Globus pallidus (tissue), 1 donor: ENCODE results near the gene RPN1.
"Not testable (repeated sequence)": the region's sequence is repeated elsewhere in the genome, so short reads cannot be mapped to it uniquely, and the experiment has no call there.

Experiments used
- DNase-seq: peaks from one replicate; pipeline ENCODE4 v3.0.0-alpha.2; 2015; ENCODE audit warnings: low spot score

The RPN1 gene

DNA sequence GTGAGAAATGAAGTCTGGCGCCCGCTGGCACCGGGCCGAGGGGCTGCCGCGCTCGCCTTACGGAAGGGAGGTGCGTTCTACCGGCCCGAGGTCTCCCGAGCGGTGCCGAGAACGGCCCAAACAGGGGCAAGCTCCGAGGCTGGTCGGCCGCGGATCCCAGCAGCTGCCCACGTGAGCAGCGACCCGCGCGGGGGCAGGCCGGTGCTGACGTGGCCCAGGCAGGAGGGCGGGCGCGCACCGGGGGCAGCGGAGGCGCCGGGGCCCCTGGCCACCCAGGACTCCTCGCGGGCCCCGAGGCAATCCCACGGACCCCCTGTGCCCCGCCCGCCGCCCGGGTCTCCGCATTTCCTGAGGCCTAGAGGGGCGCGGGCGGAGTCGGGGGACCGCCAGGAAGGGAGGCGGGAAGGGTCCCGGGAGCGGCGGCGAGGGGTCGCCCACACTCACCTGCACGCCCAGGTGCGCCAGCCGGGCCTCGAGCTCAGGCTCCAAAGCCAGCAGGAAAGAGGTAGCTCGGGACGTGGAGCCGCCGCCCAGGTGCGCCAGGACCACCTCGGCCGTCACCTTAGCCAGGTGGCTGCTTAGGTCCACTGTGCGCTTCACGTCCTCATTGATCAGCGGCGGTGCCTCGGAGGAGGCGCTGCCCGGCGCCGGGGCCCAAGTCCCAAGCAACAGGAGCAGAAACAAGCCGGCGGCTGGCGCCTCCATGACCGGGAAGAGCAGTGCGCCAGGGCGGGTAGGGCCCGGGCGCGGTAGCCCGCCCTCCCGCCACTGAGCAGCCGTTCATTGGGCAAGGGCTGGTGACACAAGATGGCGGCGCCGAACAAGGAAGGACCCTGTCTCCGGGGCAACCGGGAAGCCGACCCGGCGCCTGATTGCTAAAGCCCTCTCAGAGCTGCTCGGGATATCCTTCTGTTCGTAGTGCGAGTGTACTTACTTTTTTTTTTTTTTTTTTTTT, at the start of gene RPN1:
Gene RPN1, minus strand, starts transcription at position 723 of the 955 bp plus-strand sequence. Its CDS starts 18 bp downstream, at position 705.
- DNase-seq: peak; percentile 90

DNA sequence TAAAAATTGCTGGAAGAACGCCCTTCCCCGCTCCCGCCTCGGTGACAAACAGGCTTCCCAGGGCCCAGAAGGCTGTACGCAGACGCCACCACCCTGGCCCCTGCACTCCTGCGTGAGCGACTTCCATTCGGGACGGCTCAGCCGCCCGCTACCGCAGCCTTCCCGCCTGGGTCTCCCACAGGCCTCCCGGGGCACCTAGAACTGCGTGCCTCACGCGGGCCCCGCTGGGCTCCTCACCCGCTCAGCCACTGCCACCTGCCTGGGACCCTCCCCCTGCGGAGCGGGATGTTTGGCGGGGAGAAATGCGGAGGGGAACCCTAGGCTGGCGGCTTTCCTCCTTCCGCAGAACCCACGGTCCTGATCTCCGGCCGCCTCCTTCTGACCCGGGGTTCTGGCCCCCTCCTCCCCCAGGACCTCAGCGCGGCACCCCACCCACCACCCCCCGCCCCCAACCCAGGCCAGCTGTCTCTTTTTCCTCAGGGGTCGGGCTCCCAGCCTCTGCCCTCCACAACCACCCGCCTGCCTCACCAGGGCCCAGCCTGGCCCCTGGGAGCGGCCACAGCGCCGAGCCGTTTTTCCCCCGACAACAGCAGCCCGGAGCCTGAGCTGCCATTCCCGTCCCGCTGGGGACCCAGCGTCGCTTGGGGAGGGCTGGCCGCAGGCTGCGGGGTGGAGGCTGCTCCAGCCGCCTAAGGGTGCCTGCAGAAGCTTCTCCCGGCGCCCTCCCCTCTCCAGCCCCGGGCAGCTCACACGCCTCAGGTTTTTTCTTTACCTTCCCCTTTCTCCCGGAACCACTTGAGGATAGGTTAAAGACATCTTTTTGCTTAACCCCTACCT, 47.8 kb upstream of the RPN1 start:
- no peak for DNase-seq

DNA sequence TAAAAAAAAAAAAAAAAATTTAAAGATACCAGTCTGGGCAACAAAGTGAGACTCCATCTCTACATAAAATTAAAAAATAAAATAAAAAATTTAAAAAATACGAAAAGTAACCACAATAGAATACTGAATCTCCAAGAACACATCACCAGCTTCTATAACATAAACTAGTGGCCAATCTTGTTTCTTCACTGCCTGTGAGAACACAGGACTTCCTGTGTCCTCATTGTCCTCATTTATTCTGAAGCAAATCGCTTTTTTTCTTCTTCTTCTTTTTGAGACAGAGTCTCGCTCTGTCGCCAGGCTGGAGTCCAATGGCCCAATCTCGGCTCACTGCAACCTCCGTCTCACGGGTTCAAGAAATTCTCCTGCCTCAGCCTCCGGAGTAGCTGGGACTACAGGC, 46.7 kb upstream of the RPN1 start:
- DNase-seq: no peak

DNA sequence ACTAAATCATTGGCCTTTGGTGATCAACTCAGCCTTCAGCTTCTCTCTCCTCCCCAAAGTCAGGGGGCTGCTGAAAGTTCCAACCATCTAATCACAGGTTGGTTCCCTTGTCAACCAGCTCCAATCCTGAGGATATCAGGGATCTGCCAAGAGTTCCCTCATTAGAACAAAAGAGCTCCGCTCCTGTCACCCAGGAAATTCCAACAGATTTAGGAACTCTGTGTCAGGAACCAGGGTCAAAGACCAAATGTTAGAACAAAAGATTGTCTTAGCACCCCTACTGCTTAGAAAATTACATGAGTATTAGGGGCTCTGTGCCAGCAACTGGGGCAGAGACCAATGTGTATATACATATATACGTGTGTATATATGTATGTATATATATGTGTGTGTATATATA, 43.1 kb upstream of the RPN1 start:
- no peak for DNase-seq

DNA sequence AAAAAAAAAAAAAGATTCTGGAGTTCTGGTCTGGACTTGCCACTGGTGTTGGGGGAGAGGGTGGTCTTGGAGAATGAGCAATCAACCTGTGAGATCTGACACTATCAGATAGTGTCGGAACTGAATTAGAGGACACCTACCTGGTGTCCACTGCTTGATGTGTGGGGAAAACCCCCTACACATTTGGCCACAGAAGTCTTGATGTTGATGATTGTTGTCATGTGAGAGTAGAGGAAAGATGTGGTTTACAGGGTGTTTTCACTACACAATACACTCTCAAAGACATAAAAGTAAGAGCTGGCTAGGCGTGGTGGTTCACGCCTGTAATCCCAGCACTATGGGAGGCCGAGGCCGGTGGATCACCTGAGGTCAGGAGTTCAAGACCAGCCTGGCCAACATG, 38.4 kb upstream of the RPN1 start:
- no peak for DNase-seq

DNA sequence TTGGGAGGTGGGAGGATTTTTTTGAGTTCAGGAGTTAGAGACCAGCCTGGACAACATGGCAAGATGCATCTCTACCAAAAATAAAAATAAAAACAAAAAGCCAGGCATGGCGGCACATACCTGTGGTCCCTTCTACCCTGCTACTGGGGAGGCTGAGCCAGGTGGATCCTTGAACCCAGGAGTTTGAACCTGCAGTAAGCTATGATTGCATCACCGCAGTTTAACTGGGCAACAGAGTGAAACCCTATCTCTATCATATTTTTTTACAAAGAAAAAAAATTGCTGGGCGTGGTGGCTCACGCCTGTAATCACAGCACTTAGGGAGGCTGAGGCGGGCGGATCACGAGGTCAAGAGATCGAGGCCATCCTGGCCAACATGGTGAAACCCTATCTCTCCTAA, 35.8 kb upstream of the RPN1 start:
- no peak for DNase-seq

DNA sequence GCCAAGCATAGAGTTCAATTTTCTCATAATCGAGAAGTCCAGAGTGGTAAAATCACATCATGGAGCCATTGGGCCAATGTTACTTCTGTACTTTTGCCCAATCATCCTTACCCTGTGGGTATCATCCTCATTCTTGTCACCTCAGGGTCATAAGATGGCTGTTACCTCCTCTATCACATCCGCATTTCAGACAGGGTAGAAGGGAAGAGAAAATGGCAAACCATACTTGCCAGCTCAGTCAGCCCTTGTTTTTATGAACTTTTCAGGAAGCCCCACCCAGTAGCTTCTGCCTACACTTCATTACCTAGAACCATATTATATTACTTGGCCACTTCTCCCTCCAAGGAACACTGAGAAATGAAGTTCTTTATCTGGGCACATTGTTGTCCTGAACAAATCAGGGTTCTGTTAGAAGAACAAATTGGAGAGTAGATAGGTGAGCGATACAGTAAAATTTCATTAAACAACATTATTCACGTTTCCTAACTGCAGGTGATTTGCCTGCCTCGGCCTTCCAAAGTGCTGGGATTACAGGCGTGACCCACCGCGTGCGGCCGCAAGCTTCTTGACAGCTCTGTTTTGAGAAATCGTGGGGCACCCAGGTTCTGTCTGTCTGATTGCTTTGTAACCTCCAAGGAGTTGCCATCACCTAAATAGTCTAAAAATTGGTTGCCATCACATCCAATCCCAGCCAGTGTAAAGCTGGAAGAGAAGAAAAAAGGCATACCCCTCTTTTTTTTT, 34.5 kb upstream of the RPN1 start:
- no peak for DNase-seq

DNA sequence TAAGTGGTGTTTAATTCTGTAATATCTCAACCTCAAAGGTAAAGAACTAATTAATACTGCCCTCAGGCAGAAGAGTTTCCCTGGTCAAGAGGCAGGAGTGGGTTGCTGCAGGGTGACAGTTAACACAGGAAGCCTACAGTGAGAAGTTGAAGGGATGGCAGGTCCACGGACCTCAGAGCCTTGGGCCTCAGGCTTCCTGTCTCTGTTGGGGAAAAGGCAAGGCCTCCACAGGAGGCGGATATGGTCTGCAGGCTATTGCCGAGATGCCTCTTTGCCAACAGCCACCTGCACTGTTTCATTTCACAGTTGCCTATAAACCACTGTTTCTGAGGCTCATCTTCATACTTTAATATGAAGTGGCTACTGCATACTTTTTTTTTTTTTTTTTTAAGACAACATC, 33.3 kb upstream of the RPN1 start:
- DNase-seq: no peak

DNA sequence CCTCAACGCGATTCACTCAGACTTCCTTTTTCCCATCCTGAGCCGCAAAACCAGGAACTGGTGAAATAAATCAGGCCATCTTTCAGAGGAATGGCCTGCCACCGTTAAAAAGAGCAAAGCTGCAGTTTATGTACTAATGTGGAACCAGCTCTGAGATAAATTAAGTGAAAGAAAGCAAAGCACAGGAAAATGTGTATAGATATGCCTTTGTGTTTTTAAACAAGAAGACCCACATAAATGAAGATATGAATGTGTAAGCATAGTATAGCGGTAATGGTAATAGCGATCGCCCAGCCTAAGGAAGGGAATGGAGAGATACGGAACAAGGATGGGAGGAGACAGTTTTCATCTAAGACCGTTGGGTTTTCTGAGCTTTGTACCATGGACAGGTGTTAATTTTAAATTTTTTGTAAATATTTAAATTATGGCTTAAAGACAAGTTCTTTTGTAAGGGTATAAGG, 30.8 kb upstream of the RPN1 start:
- DNase-seq: no peak

DNA sequence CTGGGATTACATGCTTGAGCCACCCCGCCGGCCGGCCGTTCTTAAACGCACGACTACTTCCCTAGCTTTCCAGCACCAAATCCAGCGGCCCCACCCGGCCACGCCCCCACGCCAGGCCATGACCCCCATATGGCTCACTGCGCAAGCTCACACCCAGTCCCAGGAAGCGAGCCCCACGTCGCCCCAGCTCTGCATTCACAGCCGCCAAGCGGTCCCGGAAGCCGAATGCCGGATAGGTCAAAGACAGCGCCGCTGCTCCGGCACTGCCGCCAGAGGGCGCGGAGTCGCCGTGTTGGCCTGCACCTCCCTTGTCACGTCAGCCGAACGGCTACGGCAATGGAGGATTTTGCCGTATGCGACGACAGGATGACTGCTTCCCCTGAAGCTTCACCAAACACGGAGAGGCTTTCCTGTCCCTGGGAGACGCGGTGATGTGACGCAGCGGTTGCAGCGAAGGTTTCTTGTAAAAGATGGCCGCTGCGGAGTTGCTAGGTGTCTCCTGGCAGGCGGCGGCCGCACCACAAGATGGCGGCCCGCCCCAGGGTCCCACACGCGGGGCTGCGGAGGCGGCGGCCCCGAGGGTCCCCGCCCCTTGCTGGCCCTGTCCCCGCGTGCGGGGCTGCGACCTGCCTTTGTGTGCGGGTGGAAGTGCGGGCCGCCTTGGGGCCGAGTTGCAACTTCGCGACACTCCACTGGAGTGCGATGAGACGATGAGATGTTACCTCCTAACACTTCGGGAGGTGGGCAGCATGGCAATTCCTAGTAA, 30.2 kb upstream of the RPN1 start:
- peak; percentile 97 for DNase-seq

DNA sequence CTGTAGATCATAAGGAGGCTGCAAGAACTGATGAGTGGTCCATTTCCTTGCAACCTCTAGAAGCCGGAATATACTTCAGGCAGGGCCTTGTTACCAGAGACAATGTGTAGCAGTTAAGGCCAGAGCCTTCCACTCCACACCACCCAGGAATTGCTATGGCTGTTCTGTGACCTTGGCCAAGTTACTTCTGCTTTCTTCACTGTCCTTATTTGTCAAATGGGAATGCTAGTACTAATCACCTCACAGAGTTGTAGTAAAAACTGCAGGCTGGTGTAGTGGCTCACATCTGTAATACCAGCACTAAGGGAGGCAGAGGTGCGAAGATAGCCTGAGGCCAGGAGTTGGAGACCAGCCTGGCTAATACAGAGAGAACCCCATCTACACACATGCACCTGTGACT, 28.7 kb upstream of the RPN1 start:
- no peak for DNase-seq

DNA sequence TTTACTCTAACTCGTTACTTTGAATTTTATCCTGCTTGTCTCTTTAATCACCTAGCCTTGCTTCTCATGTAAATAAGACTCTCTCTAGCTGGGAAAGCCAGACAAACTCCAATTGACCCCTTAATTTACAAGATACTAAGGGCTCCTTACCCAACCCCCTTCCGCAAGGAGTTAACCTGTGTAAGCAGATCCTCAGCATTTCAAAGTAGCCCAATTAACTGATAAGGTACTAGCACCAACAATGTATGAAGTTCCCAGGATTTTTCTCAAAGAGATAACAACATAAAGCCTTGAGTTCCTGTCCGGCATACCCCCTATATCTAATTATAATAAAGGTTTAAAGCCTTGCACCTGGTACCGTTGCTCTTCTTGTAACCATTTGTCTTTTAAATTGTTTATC, 25.2 kb upstream of the RPN1 start:
- DNase-seq: not testable (repeated sequence)

DNA sequence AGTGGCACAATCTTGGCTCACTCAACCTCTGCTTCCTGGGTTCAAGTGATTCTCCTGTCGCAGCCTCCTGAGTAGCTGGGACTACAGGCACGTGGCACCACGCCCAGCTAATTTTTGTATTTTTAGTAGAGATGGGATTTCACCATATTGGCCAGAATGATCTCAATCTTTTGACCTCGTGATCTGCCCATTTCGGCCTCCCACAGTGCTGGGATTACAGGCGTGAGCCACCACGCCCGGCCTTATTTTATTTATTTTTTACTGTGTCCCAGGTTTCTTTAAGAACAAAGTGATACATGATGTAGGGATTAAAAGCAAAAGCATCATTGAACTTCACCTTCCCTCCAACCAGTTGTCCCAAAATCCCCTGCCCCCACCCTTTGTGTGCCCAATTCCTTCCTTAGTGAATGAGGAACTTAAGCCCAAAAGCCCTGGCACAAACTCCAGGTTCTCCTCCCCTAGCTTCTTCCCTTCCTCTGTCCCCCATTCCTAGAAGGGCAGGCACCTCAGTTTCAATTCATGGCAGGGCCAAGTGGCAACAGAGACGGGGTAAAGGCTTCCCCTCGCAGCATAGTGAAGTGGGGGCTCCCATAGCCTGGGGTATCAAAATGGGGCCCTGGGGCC, 23.7 kb upstream of the RPN1 start:
- no peak for DNase-seq

DNA sequence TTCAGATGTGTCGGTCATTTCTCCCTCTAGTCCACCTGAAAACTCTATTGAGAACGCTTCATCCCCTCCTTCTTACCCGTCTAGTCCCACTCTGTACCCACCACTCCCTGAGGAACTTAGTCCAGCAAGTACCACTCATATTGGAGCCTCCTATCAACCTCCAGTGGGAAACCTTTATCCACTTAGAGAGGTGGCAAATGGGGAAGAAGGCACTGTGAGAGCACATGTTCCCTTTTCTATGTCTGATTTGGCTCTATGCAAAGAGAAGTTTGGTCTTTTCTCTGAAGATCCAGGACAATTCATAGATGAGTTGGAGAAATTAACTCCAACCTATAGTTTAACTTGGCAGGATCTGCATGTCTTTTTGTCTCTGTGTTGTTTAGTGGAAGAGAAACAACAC, 17.0 kb upstream of the RPN1 start:
- no peak for DNase-seq

DNA sequence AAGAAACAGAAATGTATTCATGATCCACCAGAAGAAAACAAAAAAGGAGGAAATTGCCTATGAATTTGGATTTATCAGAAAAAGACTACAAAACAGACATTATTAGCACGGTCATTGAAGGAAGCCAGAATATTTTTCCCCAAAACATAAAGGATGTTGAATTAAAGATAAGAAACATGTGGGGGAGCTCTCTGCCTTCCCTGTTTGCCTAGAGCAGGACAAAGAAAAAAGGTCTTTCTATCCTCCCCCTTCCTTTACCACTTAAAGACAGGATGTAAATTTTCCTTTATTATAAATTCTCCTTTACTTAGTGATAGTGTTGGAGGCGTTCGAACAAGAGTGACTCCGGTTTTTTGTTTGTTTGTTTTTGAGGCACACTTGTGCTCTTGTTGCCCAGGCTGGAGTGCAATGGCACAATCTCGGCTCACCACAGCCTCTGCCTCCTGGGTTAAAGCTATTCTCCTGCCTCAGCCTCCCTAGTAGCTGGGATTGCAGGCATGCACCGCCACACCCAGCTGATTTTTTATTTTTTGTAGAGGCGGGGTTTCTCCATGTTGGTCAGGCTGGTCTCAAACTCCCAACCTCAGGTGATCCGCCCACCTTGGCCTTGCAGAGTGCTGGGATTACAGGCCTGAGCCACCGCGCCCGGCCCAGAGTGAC, 14.9 kb upstream of the RPN1 start:
- DNase-seq: no peak

DNA sequence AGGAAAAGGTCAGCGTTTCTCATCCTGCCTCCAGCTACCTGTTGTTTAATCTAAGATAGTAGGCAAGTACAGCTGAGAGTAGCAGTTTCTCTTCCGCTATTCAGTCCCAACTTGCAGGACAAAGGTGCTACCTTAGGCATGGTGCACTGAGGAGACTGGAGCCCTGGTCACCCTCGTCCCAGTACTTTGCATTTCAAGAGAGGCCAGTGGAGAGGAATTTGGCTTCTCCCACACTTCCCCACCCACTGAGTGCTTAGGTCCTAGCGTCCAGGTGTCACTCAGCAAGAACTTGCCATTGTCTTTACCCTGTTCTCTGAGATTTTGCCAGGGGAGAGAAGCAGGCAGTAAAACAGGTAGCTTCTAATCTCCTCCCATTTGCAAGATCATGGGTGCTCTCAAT, 12.5 kb upstream of the RPN1 start:
- no peak for DNase-seq

DNA sequence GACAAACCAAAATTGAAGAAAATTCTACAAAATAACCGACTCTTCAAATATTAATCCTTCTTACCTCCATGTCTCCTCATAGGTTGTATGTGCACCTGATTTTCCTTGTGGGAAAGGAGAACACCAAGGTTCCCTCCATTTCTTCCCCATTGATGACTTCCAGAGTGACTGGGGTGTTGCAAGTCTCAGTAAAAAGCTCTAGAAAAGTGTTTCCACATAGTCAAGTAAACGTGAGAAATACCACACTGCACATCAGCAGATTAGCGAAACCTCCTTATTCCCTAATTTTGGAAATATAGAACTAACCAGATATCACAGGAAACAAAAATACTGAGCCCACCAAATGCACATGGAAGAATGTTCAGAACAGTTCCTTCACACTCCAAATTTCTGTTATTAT, 4.9 kb upstream of the RPN1 start:
- DNase-seq: no peak

DNA sequence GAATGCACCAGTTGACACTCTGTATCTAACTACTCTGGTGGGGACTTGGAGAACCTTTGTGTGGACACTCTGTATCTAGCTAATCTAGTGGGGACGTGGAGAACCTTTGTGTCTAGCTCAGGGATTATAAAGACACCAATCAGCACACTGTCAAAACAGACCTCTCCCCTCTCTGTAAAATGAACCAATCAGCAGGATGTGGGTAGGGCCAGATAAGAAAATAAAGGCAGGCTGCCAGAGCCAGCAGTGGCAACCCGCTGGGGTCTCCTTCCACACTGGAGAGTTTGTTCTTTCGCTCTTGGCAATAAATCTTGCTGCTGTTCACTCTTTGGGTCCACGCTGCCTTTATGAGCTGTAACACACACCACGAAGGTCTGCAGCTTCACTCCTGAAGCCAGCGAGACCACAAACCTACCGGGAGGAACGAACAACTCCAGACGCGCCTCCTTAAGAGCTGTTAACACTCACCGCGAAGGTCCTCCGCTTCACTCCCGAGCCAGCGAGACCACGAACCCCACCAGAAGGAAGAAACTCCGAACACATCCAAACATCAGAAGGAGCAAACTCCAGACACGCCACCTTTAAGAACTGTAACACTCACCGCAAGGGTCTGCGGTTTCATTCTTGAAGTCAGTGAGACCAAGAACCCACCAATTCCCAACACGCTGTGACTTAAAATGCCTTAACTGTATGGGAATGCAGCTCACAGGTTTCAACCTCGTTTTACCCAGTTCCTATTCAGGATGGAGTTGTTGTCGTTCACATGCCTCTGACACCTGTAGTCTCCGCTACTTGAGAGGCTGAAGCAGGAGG, 3.6 kb upstream of the RPN1 start:
- DNase-seq: not testable (repeated sequence)

DNA sequence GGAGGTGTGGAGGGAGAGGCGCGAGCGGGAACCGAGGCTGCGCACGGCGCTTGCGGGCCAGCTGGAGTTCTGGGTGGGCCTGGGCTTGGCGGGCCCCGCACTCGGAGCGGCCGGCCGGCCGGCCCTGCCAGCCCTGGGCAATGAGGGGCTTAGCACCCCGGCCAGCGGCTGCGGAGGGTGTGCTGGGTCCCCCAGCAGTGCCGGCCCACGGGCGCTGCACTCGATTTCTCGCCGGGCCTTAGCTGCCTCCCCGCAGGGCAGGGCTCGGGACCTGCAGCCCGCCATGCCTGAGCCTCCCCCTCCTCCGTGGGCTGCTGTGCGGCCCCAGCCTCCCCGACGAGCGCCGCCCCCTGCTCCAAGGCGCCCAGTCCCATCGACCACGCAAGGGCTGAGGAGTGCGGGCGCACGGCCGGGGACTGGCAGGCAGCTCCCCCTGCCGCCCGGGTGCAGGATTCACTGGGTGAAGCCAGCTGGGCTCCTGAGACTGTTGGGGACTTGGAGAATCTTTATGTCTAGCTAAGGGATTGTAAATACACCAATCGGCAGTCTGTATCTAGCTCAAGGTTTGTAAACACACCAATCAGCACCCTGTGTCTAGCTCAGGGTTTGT, 2.9 kb upstream of the RPN1 start:
- DNase-seq: not testable (repeated sequence)
